UCSD-AML1 (cell line): Measurements from ENCODE around the gene PAPOLA.

ENCODE experiments used
- DNase-seq: peaks from one replicate; lab custom pipeline; 2025; ENCODE audit not compliant: unreplicated experiment; lab: John Stamatoyannopoulos, UW

PAPOLA gene

DNA sequence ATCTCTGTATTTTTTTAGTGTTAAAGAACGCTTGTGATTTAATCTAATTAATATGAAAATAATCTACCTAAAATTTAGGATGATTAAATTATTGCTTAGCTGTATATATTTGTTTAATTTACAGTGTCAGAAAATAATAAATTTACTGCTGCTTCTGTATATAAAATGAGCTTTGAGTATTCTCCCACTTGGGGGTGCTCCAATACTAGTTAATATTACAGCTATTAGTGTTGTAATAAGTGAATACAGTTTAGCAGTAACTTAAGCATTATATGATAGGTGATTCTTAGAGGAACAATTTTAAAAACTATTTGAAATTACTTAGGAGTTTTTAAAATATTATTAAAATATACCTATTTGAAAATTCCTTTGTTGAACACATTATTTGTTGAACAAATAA is 62.2 kb downstream of the PAPOLA start:
- DNase-seq, result no peak

DNA sequence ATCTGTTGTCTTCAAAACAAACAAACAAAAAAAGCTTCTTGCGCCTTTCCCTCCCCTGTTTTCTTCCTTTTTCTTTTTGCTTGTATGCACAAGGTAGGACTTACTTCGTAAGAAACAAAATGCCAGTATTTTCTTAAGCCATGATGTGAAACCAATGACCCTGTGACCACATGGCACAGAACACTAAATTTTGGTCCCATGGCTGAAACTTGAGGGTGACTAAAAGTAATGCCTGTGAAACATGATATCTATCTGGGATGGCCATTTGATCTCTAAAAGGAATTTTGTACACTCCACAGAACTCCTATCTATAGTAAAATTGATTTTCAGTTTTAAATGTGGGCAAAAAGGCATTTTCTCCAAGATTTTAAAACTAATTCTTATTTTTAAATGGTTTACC is 63.6 kb downstream of the PAPOLA start:
- no peak for DNase-seq

DNA sequence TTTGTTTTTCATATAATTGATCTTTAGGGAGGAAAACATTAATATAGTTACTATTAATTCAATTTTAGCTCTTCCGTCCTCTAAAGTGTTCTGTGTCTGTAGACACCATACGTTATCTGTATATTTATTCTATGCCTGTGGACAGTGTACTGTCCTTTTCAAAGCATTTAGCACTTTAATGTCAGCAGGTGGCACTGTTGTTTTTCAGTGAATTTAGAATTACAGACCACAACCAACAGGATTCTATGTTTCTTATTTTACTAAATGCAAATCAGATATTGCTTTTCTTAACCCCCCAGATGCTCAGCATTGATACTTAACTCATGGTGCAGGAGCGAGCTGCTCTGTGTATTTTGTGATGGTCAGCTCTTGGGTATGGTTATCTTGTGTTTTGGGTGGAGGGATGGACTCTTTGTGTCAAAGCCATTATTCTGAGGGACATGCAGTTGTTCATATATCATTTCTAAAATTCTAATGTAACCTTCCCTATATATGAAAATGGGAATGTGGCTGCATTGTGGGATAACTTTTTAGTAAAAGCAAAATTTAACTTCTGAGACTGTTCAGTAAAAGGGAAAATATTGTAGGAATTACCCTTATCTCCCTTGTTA is 65.2 kb downstream of the PAPOLA start:
- no peak for DNase-seq

DNA sequence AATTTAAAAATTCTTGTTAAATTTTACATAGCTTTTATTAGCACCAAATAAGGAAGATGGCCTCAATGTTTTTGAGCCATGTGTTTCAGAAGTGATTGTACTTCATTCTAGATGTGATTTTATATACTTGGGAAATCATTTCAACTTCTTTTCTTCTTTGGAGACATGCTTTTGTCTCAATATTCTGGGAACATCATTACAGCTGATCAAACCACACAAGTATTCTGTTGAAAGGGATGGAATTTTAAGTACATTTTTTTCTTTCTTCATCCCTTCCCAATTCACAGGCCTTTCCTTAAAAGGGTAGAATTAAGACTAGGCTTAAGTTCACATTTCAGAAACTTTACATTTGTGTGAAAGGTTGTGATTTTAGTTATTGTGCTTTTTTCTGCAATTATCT is 66.4 kb downstream of the PAPOLA start:
- DNase-seq, result no peak

DNA sequence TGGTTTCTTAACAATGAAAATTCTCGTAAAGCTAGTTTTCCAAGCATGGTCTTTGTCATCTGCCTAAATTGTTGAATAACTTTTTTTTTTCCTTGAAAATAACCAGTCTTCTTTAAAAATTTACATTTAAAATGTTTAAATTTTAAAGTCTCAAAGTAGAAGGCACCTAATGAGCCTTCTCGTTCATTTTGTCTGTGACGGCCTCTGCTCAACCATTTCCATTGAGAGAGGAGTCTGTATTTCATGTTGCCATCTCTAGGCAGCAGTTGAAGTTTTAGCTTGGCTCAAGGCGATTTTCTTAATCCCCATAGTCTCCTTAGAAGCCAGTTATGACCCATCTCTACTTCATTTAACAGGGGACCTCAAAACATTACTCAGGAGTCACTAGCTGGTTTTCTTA is 69.1 kb downstream of the PAPOLA start:
- no peak for DNase-seq

DNA sequence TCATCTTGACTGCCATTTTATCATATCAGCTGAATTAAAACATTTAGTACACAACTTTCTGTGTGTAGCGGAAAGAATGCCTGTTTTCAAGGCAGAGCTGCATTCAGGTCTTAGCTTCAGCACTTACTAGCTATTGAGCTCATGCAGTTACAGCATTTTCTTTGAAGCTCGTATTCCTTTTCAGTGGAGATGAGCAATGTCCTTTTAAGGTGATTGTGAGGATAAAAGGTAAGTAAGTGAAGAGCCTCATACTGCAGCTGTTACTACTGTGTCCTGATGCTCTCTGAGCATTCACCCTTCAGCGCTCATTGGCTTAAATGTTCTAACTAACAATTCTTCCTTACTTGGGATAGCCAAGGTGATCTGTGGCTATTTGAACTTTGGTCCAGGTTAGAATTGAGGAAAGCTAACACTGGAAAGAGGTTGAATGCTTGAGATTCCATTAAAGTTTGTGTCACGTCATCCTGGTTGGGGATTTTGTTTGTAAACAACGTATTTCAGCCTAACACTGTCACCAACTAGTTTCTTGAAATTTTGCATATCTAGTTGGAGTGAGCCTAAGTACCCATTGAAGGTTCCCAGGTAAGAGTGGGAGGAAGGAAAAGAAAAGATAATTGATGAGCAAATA is 71.4 kb downstream of the PAPOLA start:
- no peak for DNase-seq

DNA sequence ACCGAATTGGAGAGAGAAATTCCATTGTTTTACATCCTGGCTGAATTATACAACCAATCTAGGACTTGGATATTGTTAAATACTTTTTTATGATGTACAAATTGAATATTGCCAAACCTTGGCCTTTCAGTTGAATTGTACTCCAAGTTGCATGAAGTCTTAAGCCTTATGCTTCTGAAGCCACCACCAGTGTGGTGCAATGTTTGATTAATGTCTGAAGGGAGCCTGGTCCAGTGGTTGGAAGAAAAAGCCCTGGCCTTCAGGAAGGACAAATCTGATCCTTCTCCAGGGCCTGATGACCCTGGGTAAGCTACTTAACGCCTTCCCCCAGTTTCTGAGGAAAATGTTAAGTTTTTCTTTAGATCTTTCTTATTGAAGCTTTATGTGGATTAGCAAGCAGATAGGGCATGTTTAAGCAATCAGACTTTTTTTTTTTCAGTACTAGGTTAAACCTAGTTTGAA is 72.0 kb downstream of the PAPOLA start:
- no peak for DNase-seq

DNA sequence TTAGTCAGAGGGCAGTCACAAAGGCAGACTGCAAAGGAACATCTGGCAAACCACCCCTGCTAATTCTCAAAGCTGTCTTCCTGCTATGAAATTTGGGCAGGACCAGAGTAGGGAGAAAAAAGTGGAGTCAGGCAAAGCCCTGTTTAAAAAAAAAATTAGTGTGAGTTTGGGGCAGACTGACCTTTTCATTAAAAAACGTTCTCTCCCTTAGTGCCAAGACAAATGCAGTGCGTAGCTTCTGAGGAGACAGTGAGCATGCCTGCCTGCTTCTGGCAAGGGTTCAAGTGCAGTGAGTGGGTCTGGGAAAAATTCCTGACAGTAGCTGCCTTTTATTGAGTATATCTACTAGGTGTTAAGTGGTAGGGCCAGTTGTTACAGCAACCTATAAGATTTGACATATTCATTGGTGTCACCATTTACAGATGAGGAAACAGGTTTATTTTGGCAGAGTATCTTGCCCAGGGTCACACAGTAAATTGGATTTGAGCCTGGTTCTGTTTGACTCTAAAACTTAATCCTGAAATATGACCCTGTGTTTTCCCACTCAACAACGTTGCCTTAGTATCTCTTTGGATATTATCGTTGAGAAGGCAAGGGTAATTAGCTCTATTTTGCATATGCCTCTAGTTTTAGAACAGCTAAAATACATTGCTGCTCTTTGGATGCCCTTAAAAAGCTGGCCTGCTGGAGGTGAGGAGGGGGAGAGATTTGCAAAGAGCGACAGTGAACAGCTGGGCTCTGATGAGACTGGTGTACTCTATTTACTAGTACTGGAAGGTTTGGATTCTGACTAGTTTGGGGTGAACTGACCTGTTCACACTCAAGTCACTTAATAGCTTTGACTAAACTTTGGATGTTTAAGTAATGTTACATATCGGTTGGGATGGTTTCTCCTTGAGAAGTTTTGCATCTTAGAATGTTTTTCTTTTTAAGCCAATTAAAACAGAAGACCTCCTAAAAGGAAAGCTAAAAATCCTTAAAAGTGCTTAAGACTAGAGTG is 72.8 kb downstream of the PAPOLA start:
- DNase-seq, result no peak

DNA sequence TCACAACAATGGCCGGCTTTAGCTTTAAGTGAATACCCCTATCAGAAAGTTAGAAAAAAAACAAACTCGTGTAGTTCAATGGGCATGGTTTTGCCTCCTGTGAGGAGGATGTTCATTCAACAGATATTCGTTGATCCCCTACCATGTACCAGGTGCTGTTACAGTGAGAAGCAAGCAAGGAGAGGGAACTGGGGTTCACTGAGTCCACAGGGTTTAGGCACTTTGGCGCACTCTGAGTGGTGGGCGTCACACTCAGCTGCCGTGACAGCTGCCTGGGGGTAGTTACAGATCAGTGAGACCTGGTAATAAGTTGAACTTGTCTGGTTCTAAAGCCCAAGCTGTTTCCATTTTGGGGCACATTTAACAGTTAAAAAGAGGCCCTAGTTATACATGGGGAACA is 74.2 kb downstream of the PAPOLA start:
- no peak for DNase-seq

DNA sequence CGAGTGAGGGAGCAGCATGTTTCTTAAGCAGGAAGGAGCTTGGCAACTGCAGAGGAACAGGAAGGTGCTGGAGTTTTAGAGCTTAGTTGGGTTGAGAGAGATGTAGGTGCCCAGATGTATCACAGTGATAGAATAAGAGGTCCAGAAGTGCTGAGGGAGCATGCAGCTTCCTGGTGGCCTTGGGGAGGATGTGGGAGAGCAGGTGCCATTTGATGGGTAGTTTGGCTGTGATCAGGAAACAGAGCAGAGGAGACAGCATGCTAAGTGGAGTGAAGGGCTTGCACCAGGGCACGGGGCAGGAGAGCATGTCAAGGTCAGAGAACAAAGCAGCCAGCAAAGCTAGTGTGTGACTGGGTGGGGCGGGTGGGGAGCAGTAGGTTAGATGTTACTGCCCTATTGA is 74.8 kb downstream of the PAPOLA start:
- no peak for DNase-seq

DNA sequence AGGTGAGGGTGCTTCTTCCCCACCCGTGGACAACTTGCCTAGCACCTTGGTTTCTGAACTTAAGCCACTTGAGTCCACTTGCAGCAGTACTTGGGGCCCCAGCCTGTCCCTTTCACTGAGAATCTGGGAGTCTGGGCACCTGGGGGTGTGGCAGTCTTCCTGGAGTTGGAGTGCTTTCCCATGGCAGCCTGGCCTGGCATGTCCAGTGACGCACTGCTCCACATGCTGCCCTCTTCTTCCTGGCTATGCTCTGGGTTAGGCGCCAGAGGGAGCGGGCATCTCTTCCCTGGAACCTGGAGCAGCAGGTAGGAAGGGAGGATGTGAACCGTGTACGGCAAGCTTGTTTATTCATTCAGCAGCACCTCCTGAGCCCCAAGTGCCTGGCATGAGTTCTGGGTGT is 76.4 kb downstream of the PAPOLA start:
- DNase-seq, result no peak

DNA sequence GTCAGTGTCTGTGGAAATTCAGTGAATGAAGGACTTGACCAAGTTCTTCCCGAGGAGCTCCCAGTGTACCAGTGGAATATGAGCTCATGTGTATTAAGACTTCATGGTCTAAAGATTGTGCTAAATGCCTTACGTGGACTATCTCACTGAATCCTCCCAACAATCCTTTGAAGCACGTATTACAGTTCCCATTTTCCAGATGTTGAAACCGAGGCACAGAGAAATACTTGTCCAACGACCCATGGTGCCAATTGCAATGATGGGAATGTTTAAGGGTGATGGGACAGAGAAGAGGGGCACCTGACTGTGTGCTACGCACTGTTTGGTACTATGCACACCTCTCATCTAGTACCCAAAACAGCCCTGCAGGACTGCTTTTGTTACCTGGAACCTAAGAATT is 77.2 kb downstream of the PAPOLA start:
- no peak for DNase-seq

DNA sequence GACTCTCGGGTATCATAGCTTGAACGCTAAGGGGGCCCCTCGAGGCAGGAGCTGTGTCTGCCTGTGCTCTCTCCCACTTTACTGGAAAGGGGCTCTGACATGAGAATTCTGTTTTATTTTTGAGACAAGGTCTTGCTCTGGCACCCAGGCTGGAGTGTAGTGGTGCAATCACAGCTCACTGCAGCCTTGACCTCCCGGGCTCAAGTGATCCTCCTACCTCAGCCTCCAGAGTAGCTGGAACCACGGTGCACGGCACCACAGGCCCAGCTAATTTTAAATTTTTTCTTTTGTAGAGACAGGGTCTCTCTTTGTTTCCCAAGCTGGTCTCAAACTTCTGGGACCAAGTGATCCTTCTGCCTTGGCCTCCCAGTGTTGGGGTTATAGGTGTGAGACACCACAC is 77.7 kb downstream of the PAPOLA start:
- no peak for DNase-seq

DNA sequence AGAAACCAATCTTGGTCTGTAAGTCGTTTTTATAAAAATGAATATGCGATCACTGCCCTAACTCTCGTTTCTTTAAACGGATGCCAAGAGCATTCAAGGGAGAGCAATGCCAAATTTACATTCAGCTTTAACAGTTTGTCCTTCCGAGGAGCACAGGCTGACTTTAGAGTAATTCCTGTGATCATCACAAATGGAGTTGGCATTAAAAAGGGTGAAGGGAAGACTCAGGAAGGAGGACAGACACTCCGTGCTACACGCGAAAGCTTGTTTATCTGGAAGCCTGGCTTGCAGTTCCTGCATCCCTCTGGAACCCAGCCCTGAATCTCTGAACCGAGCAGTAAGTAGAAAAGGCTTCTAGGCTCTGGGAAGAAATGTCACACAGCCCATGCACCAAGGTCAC is 78.4 kb downstream of the PAPOLA start:
- DNase-seq, result no peak

DNA sequence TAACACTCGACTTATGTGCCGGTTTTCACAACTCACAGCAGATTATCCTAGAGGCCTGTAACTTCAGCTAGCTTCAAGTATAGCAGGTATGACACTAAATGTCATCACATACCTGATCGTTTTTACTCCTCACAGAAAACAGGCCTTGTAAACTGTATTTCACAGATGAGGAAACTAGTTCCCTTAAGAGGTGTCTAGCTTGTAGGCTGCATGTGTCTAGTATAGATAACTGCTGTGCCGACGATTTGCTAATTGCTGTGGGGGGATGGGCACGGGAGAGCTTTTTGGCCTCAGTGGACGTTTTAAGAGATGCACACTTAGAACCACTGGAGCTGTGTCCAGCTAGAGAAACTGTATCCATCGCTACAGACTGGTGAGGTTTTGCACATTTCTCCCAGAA is 78.8 kb downstream of the PAPOLA start:
- DNase-seq, result no peak

DNA sequence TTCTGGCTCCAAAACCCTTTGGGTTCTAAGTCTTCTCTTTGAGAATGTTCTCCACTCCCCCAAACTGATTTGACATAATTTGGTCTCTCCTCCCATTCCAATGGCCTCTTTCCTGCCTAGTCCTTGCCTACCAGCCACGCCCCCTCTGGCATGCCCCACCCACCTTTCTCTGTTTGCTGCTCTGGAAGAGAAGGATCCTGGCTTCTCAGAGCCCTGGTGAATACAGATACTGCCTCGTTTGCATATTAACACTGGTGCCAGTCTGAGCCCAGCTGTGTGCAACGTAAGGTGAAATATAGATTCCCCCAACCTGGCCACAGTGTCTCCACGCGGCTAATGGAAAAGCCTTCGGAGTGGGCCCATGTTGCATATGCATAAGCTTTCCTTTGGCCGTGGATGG is 79.7 kb downstream of the PAPOLA start:
- no peak for DNase-seq

DNA sequence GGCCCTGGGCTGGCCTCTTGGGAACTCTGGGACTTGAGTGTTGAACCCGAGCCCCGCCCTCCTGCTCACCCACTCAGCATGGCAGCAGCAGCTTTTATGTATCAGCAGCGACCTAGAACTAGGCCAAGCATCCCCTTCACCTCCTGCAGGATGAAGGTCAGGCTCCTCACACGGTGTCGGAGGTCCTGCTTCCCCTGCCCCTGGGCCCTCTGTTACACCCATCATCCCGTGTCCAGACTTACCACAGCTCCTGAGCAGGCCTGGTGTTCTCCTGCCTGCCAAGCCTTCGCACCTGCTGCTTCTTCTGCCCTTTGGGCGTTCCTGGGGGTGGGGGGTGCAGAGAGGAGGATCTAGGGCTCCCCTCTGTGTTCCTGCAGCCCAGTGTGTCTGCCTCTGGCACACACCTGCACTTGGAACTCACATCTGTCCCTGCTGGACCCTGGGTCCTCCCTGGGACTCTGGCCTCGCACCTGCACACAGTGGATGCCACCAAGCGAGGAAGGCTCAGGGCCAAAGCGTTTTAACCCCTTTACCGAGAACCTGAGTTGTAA is 80.3 kb downstream of the PAPOLA start:
- no peak for DNase-seq

DNA sequence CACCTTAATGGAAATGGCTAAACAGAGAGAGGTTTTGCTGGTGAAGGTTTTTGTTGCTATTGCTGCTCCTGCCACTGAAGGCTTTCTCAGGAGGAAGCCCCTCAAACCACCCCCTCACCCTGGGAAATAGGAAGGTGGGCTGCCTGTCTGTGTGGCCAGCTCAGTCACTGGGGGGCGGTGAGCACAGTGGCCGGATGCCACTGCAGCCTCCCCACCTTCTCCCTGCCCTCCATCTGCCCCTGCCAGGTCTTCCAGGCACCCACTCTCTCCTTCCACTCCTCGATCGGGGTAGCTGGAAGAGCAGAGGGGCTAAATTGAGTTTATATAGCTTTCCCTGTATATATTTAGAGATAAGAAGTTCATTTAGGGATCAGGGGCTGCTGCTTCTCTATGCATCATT is 80.8 kb downstream of the PAPOLA start:
- no peak for DNase-seq

DNA sequence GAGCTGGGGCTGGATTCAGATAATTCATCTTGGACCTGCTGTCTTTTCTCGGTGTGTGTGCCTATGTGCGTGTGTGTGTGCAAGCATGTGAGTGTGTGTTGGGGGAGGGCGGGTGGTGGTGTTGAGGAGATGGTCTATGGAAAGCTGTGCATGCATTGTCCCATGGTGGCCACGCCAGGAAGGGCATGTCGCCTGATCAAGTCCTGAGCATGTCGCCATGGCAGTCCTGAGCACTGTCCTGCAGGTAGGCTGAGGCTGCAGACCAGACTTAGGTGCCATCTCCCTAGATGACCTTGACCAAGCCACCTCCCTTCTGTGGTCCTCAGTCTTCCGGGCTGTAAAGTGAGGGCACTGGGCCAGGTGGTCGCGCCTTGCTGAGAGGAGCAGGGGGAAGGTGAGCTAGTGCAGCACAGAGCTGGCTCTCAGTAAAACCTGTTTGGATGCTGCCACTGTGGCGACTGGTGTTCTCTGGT is 81.4 kb downstream of the PAPOLA start:
- no peak for DNase-seq

DNA sequence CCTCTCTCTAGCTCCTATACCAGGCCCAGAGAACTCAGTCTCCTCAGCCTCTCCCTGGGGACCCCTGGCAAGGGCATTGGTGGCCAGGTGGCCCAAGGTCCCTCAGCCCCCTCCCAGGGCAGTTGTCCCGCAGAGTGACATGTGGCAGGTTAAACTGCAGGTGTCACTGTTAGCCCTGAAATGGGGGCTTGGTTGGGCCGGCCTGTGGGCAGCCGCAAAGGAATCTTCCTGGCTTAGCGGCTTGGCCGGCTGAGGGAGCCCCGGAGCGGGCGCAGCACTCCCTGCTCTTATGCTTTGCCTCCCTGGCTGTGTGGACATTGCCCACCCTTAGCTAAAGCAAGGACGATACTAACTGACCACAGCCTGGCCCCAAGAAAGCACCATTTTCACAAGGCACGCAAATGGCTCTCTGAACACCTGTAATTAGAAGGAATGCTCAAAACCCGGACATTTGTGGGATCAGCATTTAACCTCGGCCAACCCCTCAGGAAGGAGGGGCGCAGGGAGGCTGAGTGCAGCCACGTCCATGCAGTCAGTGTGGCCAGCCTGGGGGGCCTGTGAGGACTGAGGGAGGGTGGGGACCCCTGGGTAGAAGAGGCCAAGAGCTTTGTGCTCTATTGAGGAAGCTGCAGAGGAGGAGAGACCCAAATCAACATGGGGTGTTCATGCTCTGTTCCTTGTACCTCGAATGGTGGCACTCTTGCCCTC is 82.2 kb downstream of the PAPOLA start:
- peak; percentile 70 for DNase-seq
